Right lobe of liver (tissue), 6 donors: ENCODE results near the gene ADNP. TPM values are rescaled to one million over a fixed set of nuclear protein-coding genes. Genes with fewer than 3 reads are reported as not detected.

Source experiments
- ATAC-seq, 4 donors: fragments of 200-7000 bp; cut with Tn5 transposase; one replicate each; pipeline ENCODE4 v1.9.1; 2020; ENCODE audit warnings: mild to moderate bottlenecking in 4 of 4, moderate library complexity in 4 of 4
- DNase-seq, 3 donors: peaks; one replicate each; pipeline ENCODE4 v3.0.0-alpha.2; 2020
- H3K27ac ChIP-seq, 3 donors: fragments of 200-600 bp; one replicate each; pipeline ENCODE4 v1.8.0; 2022
- H3K27me3 ChIP-seq, 2 donors: fragments of 200-600 bp; one replicate each; pipeline ENCODE4 v1.8.0; 2022
- H3K36me3 ChIP-seq, 4 donors: fragments of 200-600 bp; sonication (generic) in 1 of 4; one replicate each; pipeline versions ENCODE4 v1.5.1 to v1.8.0; 2017 to 2022; ENCODE audit warnings: control low read depth in 1 of 4
- H3K4me1 ChIP-seq, 4 donors: fragments of 200-600 bp; sonication (generic) in 1 of 4; one replicate each; pipeline versions ENCODE4 v1.5.1 to v1.8.0; 2017 to 2022; ENCODE audit warnings: control low read depth in 1 of 4
- H3K4me3 ChIP-seq, 3 donors: fragments of 200-600 bp; one replicate each; pipeline ENCODE4 v1.8.0; 2022
- H3K9me3 ChIP-seq, 4 donors: fragments of 200-600 bp; sonication (generic) in 1 of 4; one replicate each; pipeline versions ENCODE4 v1.5.1 to v1.8.0; 2017 to 2022; ENCODE audit warnings: control low read depth in 1 of 4
- POLR2A ChIP-seq: fragments of 450-650 bp; IDR thresholded peaks from one replicate; pipeline ENCODE4 v1.6.1; 2017; ENCODE audit warnings: antibody characterized with exemption, mild to moderate bottlenecking
- WGBS: methylation state at CpG from one replicate; pipeline ENCODE4 v1.1.6; 2018; ENCODE audit warnings: low coverage, low lambda C conversion rate; ENCODE audit not compliant: insufficient coverage; ENCODE audit errors: missing lambda C conversion rate; 5-methylcytosine and 5-hydroxymethylcytosine counted together
- intact Hi-C, 2 donors: fragments of 100-400 bp; cut with DNase I; formaldehyde crosslinking; loops; one replicate each; pipeline versions ENCODE4 v1.11.2 to v1.14.1; 2022
- total RNA-seq, 6 experiments: library from RNA; depleted of rRNA in 2 of 6; stranded (reverse); fragments of >200 nt in 2 of 6; fragmentation: NEBNext Ultra II Directional in 3 of 6; extraction: Animal tissue kit (Norgen Biotek cat#: 25700) in 3 of 6; gene quantifications; one replicate each; pipeline versions ENCODE4 v1.1.0 to v1.2.4, GENCODE V29; 2016 to 2023
- TF ChIP-seq, protein P1 (sequence below), 4 donors: fragments of 200-600 bp in 3 of 4; fragments of 450-650 bp in 1 of 4; IDR thresholded peaks; one replicate each; pipeline versions ENCODE4 v1.5.1 to v1.8.0; 2016 to 2022; ENCODE audit warnings: antibody characterized with exemption in 4 of 4, mild to moderate bottlenecking in 2 of 4
- donor health status: DM: no; HTN: yes; CAD: no.
- donor health status: DM: no; HTN: no; CAD: no.
- donor health status: DM: no; HTN: no; CAD: no.
- donor health status: DM: no; HTN: yes; CAD: no.
- donor health status: DM: no; HTN: yes; CAD: no.

Gene ADNP
- total RNA-seq, 6 experiments from 2014 or later, result 19.8 to 25.9 (median 23.1) TPM

DNA sequence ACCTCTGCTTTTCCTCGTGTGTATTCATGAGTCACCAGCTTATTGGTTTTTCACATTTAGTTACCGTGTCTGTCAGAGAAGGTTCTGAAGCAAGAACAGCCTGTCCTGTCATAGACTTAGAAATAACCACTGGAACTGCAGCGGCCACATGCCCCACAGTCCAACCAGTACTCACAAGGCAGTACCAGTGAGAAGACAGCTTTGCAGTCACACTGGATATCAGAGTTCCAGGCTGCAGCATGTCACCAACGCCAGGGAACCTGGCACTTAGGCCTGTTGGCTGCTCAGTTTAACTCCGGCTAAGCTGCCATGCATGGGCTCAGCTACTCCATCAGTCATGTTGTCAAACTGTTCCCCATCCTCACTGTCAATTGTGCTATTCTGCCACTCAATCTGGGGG lies 40.1 kb downstream of the ADNP start:
- H3K9me3 ChIP-seq, result no peaks in the 10 kb centered on the region
- intact Hi-C loops, result no loop called here
- no peak overlapping the region for H3K27ac ChIP-seq
- no peak for DNase-seq
- H3K4me3 ChIP-seq, result no peak overlapping the region
- no peaks in the 10 kb centered on the region for H3K27me3 ChIP-seq
- peaks cover 0 to 11% (median 4%) of the 10 kb centered on the region in 4 donors for H3K4me1 ChIP-seq
- 84% methylated on average over 4 of the region's 5 CpGs for WGBS
- no peak for ATAC-seq
- no peak for TF ChIP-seq POLR2A
- TF ChIP-seq, protein P1, sequence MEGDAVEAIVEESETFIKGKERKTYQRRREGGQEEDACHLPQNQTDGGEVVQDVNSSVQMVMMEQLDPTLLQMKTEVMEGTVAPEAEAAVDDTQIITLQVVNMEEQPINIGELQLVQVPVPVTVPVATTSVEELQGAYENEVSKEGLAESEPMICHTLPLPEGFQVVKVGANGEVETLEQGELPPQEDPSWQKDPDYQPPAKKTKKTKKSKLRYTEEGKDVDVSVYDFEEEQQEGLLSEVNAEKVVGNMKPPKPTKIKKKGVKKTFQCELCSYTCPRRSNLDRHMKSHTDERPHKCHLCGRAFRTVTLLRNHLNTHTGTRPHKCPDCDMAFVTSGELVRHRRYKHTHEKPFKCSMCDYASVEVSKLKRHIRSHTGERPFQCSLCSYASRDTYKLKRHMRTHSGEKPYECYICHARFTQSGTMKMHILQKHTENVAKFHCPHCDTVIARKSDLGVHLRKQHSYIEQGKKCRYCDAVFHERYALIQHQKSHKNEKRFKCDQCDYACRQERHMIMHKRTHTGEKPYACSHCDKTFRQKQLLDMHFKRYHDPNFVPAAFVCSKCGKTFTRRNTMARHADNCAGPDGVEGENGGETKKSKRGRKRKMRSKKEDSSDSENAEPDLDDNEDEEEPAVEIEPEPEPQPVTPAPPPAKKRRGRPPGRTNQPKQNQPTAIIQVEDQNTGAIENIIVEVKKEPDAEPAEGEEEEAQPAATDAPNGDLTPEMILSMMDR (IDR thresholded peaks at IDR 0.05), result no peak
- peaks cover 0 to 38% (median 15%) of the 10 kb centered on the region in 4 donors for H3K36me3 ChIP-seq

DNA sequence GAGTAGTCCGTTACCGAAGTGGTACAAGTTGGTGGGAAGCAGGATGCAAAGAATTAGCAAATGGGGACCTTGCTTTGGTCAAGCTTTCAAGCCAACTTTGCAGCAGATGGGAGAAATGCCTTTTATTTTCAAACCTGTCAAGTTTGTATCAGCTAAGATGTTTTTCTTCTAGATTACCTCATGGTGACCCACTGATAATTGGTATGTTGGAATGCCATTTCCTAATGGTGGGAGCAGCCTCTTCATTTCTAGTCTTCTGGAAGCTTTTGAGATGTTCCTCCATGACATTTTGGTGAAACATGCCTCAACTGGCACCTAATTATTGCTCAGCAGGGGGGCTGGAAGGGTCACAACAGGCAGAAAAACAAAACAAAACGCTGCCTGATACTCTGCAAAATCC lies 43.7 kb downstream of the ADNP start:
- no peaks in the 10 kb centered on the region for H3K4me1 ChIP-seq
- DNase-seq (no peak), ATAC-seq (no peak)
- no peaks in the 10 kb centered on the region for H3K27me3 ChIP-seq
- no peak overlapping the region for H3K4me3 ChIP-seq
- peaks cover 0 to 21% (median 7%) of the 10 kb centered on the region in 4 donors for H3K36me3 ChIP-seq
- no peaks in the 10 kb centered on the region for H3K9me3 ChIP-seq
- H3K27ac ChIP-seq, result no peak overlapping the region
- intact Hi-C loops, result no loop called here
- TF ChIP-seq, protein P1 (IDR thresholded peaks at IDR 0.05), result no peak
- TF ChIP-seq POLR2A, result no peak
- WGBS, result 100% methylated on average over 2 of the region's 3 CpGs

DNA sequence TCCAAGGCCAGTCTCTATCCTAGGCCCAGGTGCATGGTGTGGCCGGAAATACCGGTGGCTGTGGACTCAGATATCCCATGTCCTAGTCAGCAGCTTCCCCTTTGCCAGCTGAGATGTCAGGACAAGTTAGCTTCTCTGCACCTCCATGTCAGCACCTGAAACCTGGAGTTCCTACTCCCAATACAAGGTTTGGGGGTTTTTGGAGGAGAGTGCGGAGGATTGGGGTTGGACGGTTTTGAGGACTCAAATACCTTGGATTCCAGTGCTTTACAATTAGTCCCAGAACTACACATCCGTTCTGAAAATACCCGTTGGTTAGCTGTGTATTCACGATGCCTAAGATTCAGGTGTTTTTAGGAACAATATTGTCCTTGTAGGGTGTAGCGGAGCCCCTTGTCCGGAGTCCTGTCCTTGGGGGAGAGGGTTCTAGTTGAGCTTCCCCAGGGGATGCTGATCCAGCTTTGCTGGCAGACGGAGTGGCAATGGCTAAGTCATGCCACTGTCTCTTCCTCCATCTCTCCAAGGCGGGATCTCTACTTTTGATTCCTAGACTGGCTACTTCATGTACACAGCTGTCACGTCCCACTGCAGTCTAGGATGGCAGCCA lies 45.0 kb downstream of the ADNP start:
- DNase-seq (no peak), ATAC-seq (peak in 1 of 4 donors; percentile 17)
- peaks cover 0 to 9% (median 5%) of the 10 kb centered on the region in 4 donors for H3K36me3 ChIP-seq
- WGBS, result 86% methylated on average over 6 of the region's 12 CpGs
- intact Hi-C loops, result no loop called here
- H3K4me1 ChIP-seq, result no peaks in the 10 kb centered on the region
- no peak overlapping the region for H3K27ac ChIP-seq
- H3K9me3 ChIP-seq, result no peaks in the 10 kb centered on the region
- no peak for TF ChIP-seq POLR2A
- H3K4me3 ChIP-seq, result no peak overlapping the region
- no peaks in the 10 kb centered on the region for H3K27me3 ChIP-seq

DNA sequence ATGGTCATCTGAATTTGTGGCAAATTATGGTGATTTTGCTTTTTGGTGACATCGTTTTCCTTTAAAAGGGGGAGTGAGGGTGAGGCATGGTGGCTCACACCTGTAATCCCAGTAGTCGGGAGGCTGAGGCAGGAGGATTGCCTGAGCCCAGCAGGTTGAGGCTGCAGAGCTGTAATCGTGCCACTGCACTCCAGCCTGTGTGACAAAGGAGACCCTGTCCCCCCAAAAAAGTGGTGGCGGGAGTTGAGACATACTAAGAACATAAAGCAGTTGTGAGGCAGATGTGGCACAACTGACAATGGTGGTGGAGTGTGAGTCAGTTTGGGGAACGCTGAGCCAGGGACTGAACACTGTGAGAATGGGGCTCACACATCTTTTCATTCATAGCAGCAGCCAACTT lies 45.5 kb downstream of the ADNP start:
- DNase-seq (no peak), ATAC-seq (peak in 1 of 4 donors; percentile 9)
- Histone ChIP-seq H3K36me3 (peaks cover 0 to 9% (median 5%) of the 10 kb centered on the region in 4 donors), H3K4me3 (no peak overlapping the region), H3K9me3 (no peaks in the 10 kb centered on the region), H3K4me1 (no peaks in the 10 kb centered on the region), H3K27me3 (no peaks in the 10 kb centered on the region), H3K27ac (no peak overlapping the region)
- WGBS, result 87% methylated on average over 5 of the region's 5 CpGs
- no peak for TF ChIP-seq POLR2A
- TF ChIP-seq, protein P1 (IDR thresholded peaks at IDR 0.05), result no peak
- intact Hi-C loops, result no loop called here

DNA sequence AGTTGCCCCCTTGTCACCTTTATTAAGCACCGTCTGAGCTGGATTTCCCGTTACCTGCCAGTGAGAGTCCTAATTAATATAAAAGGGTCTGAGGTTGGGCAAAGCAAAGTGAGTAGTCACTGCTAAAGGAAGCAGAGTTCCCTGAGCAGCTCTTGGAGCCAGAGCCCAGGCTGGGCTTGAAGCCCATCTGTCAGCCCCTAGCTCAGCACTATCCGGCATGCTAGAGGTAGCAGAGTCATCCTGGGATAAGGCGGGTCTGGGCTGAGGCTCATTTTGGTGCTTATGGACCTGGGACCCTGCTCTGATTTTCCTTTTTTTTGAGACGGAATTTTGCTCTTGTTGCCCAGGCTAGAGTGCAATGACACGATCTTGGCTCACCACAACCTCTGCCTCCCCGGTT lies 46.2 kb downstream of the ADNP start:
- intact Hi-C loops, result no loop called here
- ATAC-seq, result peak in 2 of 4 donors; percentile 28
- WGBS, result 67% methylated on average over 4 of the region's 7 CpGs

More for the DNA sequence above, 46.2 kb downstream of the ADNP start:
- DNase-seq, result no peak
- H3K9me3 ChIP-seq, result no peaks in the 10 kb centered on the region
- H3K27me3 ChIP-seq, result no peaks in the 10 kb centered on the region
- H3K36me3 ChIP-seq, result peaks cover 0 to 9% (median 4%) of the 10 kb centered on the region in 4 donors
- no peak overlapping the region for H3K27ac ChIP-seq
- no peaks in the 10 kb centered on the region for H3K4me1 ChIP-seq
- TF ChIP-seq, protein P1 (IDR thresholded peaks at IDR 0.05), result no peak
- TF ChIP-seq POLR2A, result no peak
- H3K4me3 ChIP-seq, result no peak overlapping the region
